HG03469 (cell line): ENCODE measurements around the gene SNX6.
A peak's percentile ranks its signal among the peaks of the same experiment; 100 is the strongest.
"Not testable (repeated sequence)": the region's sequence is repeated elsewhere in the genome, so short reads cannot be mapped to it uniquely, and the experiment has no call there.

Experiments
- ATAC-seq: cut with Tn5 transposase; IDR thresholded peaks from one replicate; pipeline ENCODE4 v1.9.1; 2021; ENCODE audit warnings: mild to moderate bottlenecking, moderate library complexity, moderate number of reproducible peaks; ENCODE audit not compliant: unreplicated experiment

Gene SNX6

DNA sequence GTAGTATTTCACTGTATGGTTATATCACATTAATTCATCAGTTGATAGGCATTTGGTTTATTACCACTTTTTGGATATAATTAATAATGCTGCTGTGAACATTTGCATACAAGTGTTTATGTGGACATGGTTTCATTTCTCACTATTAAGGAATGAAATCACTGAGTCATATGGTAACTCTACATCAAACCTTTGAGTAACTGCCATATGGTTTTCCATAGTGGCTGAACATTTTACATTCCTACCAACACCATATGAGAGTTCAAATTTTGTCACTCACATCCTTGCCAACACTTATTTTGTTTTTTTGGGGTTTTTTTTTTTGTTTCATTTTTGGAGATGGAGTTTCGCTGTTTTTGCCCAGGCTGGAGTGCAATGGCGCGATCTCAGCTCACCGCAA, 60.2 kb downstream of the SNX6 start:
- ATAC-seq, result no peak

DNA sequence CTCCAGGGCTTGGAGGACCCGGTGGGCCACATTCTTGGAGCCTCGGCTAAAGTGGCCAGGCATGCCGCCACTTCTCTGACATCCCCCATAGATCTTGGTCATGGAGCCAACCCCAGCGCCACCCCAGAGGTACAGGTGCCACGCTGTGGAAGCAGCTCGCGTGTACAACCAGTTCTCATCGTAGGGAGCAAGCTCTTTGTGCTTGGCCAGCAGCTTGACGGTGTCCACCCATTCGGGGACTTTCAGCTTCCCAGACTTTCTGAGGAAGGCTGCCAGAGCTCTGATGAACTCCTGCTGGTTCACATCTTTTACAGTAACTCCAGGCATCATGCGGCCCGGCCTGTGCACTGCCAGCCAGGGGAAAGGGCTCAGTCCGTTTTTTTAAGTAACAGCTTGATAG, 61.1 kb downstream of the SNX6 start:
- no peak for ATAC-seq

DNA sequence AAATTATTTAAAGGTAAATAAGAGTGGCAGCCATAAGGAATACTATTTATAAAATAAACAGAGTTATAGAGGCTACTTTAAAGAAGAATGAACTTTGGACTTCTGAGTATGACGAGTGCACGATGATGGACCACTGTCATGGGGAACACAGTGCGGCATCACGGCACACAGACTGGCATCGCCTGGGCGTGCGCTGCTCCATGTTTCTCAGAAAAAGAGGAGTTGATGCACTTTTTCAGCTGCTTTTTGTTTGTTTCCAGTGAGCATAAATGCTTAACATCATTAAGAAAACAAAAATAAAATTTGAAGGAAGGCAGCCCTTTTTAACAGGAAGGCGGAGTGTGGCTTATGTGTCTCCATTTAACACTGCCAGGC, 67.2 kb downstream of the SNX6 start:
- no peak for ATAC-seq

DNA sequence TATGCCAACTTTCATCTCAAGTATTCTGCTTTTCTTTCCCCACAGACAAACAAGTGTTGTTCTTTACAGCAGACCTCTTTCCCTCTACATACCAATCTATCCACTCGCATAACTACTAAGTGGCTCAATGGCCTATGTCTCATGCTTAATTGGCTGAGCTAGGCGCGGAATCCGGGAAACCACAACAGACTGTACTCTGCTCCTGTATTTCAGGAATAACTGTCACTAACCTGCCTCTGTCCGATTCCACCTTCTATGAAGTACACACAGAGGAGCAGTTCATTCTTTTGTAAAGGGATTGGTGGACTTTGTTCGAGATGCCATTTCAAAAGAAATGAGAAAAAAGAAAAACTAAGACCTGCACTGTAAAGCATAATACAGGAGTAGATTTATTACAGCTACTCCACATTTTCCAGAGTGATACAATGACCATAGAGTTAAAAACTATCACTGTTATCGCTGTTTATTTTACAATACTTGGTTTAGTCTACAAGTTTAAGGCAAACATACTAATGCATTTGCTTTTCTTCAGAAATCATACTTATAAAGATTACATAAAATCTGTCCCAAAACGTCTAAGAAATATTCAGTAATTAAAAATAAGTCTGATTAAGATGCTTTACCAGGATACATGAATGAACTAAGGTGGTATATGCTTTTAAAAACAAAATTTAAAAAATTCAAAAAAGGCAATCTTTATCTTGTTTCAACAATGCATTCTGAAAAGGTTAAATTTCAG, 67.7 kb downstream of the SNX6 start:
- ATAC-seq, result not testable (repeated sequence)

- ATAC-seq, result peak; percentile 32
Observed at GRCh38 chr14:34556498-34556829, 73.5 kb downstream of the SNX6 start.

DNA sequence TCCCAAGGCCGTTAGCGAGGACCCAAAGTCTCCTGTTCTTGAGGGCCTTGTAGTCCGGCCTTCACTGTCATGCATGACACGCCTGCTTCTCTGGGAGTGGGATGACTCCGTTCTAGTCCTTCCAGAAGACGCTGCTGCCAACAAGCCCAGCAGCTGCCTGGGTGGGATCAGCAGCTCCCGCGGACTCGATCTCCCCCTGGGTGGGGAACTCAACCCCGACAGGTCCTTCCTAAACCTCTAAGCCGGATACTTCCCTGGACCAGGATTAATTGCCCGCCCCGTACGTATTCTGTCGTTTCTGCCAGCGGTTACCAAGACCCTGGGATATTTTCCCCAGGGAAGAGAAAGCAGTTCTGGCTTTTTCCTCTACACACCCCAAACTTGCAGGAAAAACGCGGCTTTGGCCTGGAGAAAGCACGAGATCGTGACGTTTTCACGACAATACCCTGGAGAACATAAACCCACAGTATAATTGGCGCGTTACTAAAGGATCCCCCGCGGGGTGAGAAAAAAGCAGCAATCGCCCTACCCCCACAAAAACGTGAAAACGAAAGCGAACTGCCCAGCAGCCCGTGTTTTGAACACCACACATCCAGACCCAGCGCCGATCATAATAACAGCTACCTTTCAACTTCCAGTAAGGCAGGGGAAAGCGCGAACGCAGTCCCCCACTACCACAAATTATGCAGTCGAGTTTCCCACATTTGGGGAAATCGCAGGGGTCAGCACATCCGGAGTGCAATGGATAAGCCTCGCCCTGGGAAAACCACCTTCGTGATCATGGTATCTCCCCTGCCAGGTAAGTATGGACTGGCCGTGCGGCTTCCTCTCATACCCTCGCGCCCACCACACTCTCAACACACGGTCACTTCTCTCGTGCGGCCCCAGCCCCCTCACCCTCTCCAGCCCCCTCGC, 74.1 kb downstream of the SNX6 start:
- peak; percentile 63 for ATAC-seq

DNA sequence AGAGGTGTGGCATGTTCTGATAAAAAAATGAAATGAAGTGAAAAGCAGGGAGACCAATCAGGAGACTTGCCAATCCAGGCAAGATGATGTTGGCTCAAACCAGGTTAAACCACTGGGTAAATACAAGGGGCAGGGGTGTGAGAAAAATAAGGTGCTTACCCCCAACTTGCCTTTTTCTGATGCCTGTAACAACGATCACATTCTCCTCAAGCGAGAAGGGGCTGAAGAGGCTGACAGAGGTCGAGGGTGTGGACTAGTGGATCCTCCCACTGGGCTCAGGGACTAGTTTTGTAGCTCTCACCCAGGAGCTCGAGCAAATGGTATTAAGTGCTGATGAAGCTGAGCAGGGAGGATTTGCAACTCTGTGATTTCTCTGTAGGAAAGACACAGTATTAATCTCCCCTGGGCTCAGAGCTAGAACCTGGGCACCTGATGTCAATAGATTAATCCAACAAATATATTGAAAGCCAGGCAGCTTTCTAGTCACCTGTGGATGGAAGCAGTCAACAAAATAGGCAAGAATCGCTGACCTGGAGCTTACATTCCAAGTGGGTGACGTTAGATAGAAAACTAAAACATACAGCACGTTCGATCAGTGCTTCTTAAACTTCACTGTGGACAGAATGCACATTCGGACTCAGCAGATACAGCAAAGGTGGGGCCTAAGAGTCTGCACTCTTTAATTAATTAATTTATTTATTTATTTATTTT, 75.3 kb downstream of the SNX6 start:
- ATAC-seq, result no peak

DNA sequence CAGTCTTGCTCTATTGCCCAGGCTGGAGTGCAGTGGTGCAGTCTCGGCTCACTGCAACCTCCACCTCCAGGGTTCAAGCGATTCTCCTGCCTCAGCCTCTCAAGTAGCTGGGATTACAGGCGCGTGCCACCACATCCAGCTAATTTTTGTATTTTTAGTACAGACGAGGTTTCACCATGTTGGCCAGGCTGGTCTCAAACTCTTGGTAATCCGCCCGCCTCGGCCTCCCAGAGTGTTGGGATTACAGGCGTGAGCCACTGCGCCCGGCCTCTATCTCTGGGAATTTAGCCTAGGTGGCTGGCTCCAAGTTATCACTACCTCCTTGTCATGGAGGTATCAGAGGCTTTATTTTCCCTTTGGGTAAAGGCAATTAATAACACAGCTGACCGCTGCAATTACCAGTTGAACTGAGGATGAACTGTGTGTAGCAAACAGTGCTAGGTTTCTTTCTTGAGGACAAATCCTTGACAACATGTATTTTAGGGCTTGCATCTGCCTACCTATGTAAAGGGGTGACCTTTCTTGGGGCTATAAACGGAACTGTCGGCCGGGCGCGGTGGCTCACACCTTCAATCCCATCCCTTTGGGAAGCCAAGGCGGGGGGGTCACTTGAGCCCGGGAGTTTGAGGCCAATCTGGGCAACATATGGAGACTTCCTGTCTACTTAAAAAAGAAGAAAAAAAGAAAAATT, 80.5 kb downstream of the SNX6 start:
- ATAC-seq, result not testable (repeated sequence)

DNA sequence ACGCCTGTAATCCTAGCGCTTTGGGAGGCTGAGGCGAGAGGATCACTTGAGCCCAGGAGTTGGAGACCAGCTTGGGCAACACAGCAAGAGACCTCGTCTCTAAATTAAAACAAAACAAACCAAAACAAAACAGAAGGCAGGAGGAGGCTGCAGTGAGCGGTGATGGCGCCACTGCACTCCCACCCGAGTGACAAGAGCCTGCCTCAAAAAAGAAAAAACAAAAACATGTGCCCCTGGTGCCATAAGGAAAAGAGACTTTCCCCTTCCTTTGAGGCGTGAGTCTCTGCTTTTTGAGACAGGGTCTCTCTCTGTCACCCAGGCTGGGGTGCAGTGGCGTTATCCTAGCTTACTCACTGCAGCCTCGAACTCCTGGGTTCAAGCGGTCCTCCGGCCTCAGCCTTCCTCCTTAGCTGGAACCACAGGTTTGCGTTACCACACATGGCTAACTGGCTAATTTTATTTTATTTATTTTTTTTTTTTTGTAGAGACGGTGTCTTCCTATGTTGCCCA, 81.4 kb downstream of the SNX6 start:
- no peak for ATAC-seq

- peak; percentile 16 for ATAC-seq
Observed at GRCh38 chr14:34547136-34547520, 82.8 kb downstream of the SNX6 start.

DNA sequence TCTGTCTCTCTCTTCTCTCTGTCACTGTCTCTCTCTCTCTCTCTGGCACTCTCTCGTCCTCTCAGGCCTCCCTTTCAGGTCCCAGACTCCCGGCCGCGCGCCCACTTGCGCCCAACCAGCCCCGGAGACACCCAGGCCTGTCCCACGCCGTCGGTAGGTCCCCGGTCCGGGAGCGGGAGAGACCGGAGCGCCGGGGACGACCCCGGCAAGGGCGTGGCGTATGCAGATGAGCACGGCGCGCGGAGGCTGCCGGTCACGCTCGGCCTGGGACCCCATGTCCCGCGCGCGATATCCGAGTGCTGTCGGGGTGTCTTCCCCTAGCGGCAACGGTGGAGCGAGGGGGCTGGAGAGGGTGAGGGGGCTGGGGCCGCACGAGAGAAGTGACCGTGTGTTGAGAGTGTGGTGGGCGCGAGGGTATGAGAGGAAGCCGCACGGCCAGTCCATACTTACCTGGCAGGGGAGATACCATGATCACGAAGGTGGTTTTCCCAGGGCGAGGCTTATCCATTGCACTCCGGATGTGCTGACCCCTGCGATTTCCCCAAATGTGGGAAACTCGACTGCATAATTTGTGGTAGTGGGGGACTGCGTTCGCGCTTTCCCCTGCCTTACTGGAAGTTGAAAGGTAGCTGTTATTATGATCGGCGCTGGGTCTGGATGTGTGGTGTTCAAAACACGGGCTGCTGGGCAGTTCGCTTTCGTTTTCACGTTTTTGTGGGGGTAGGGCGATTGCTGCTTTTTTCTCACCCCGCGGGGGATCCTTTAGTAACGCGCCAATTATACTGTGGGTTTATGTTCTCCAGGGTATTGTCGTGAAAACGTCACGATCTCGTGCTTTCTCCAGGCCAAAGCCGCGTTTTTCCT, 83.4 kb downstream of the SNX6 start:
- peak; percentile 75 for ATAC-seq

- not testable (repeated sequence) for ATAC-seq
Observed at GRCh38 chr14:34540181-34541059, 89.5 kb downstream of the SNX6 start.

DNA sequence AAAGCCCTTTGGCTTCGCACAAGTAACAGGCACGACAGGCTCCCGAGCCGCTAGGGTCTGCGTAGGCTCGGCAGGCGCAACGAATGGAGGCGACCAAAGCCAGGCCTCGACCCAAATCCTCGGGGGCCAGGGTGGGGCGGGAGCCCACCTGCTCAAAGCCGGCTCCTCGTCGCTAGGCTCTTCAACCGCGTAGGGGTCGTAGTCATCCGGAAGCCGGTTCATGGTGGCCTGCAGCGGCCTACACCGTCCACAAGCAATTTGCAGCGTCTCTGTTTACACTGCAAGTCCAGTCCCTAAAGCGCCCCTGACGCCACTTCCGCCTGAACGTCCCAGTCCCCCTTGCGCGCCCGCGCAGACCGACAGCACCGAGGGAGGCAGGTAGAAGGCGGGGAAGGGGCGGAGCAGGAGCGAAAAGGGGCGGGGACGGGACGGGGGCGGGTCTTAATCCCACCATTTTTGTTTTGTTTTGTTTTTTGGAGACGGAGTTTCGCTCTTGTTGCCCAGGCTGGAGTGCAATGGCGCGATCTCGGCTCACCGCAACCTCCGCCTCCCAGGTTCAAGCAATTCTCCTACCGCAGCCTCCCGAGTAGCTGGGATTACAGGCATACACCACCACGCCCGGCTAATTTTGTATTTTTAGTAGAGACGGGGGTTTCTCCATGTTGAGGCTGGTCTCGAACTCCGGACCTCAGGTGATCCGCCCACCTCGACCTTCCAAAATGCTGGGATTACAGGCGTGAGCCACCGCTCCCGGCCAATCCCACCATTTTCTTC, 90.4 kb downstream of the SNX6 start, which contains the start of gene EAPP:
Gene EAPP (minus strand): TSS at position 295 of the 774 bp plus-strand sequence. CDS start 73 bp downstream, at position 222.
- ATAC-seq, result peak; percentile 99

DNA sequence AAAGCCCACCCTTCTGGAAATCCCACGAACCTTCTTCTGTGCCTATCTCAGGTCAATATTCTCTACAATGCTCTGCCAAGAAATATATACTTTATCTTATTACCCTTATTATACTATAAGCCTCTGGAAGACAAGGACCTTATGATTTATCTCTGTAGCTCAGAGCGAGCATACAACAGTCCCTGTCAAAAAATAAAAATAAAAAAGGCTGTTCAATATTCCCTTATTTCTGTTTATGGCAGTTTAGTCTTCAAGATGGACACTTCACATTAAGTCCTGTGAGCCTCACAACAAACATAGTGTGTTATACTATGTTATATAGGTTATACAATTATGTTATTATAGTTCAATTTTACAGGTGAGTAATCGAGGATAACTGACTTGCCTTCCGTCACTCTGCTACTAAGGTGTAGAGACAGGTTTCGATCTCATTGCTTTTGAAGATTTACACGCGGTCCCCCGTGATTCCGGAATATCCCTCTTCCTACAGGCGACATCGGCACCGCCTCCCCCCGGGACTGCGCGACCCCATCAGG, 91.0 kb downstream of the SNX6 start:
- ATAC-seq, result no peak

GRCh38 chr14:34538096-34538495, 91.9 kb downstream of the SNX6 start:
- ATAC-seq, result not testable (repeated sequence)

DNA sequence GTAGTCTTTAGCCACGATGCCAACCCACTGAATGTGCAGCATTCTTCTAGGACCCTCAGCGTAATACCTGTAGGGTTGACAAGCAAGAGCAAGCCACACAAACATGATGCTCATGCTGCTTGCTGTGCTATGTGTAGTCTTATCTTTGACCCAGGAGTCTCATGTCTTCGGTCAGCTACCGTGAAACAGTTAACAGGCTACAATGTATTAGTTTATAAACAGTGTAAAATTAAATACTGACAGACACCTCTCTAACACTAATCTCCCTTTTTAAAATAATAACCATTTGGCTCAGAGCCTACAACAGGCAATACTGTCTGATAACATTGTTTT, 92.3 kb downstream of the SNX6 start:
- ATAC-seq, result no peak

GRCh38 chr14:34536951-34537676, 92.8 kb downstream of the SNX6 start:
- no peak for ATAC-seq
